Stimulated activated naive B cell treated with anti-CD40 and anti-IgM and Interleukin-4, amounts not matched to agents 10 μg/mL and 1 μg/mL and 100 μg/mL, for 72 hours (primary cell): ENCODE measurements around the gene DZIP1L.

Source experiments
- ATAC-seq, 2 donors: fragments of 150-1000 bp; cut with Tn5 transposase; replicated peaks; 2 replicates each; pipeline ENCODE4 v1.10.0; 2021; ENCODE audit warnings: moderate library complexity in 1 of 2
- DNase-seq: peaks from one replicate; pipeline ENCODE4 v3.0.0; 2021
- H3K27ac Mint-ChIP-seq: one replicate; pipeline ENCODE4 v1.8.0; 2022; ENCODE audit warnings: mild to moderate bottlenecking, mixed read lengths
- H3K27me3 Mint-ChIP-seq, 2 donors: one replicate each; pipeline ENCODE4 v1.8.0; 2022; ENCODE audit warnings: mixed read lengths in 2 of 2
- H3K36me3 Mint-ChIP-seq, 2 donors: one replicate each; pipeline ENCODE4 v1.8.0; 2022; ENCODE audit warnings: mixed read lengths in 2 of 2, mild to moderate bottlenecking in 1 of 2
- H3K4me1 Mint-ChIP-seq, 2 donors: one replicate each; pipeline ENCODE4 v1.8.0; 2022; ENCODE audit warnings: mixed read lengths in 2 of 2, mild to moderate bottlenecking in 1 of 2
- H3K4me3 Mint-ChIP-seq, 2 donors: one replicate each; pipeline ENCODE4 v1.8.0; 2022; ENCODE audit warnings: mild to moderate bottlenecking in 2 of 2, mixed read lengths in 2 of 2, moderate library complexity in 1 of 2
- H3K9me3 Mint-ChIP-seq, 2 donors: one replicate each; pipeline ENCODE4 v1.8.0; 2022; ENCODE audit warnings: mixed read lengths in 2 of 2, mild to moderate bottlenecking in 1 of 2

The DZIP1L gene

GRCh38 chr3:138047596-138048158 is 67.7 kb downstream of the DZIP1L start:
- Mint-ChIP-seq H3K4me1 (no peaks in the 10 kb centered on the region), H3K4me3 (no peak overlapping the region), H3K27ac (no peak overlapping the region), H3K36me3 (no peaks in the 10 kb centered on the region), H3K27me3 (peaks cover 16 to 23% of the 10 kb centered on the region in 2 donors), H3K9me3 (peaks cover 0 to 3% of the 10 kb centered on the region in 2 donors)
- no peak for DNase-seq
- ATAC-seq = no peak

- Mint-ChIP-seq H3K27ac (no peak overlapping the region), H3K36me3 (no peaks in the 10 kb centered on the region), H3K9me3 (peaks cover 0 to 3% of the 10 kb centered on the region in 2 donors), H3K4me3 (no peak overlapping the region), H3K27me3 (peaks cover 13 to 21% of the 10 kb centered on the region in 2 donors), H3K4me1 (no peaks in the 10 kb centered on the region)
- DNase-seq (no peak), ATAC-seq (no peak)
These were observed 68.5 kb downstream of the DZIP1L start for GRCh38 chr3:138046955-138047354.

- Mint-ChIP-seq H3K27ac (no peak overlapping the region), H3K27me3 (peaks cover 10 to 22% of the 10 kb centered on the region in 2 donors), H3K36me3 (no peaks in the 10 kb centered on the region), H3K9me3 (peaks cover 0 to 3% of the 10 kb centered on the region in 2 donors), H3K4me3 (no peak overlapping the region), H3K4me1 (no peaks in the 10 kb centered on the region)
- ATAC-seq (no peak), DNase-seq (no peak)
These were observed 69.3 kb downstream of the DZIP1L start for GRCh38 chr3:138046085-138046484.

GRCh38 chr3:138043266-138044029 is 72.0 kb downstream of the DZIP1L start:
- H3K4me1 Mint-ChIP-seq = no peaks in the 10 kb centered on the region
- H3K27ac Mint-ChIP-seq = no peak overlapping the region
- DNase-seq (no peak), ATAC-seq (no peak)
- no peaks in the 10 kb centered on the region for H3K36me3 Mint-ChIP-seq
- no peak overlapping the region for H3K4me3 Mint-ChIP-seq
- no peaks in the 10 kb centered on the region for H3K9me3 Mint-ChIP-seq
- peaks cover 19 to 25% of the 10 kb centered on the region in 2 donors for H3K27me3 Mint-ChIP-seq

- no peak overlapping the region for H3K27ac Mint-ChIP-seq
- ATAC-seq (no peak), DNase-seq (no peak)
- peaks cover 23 to 25% of the 10 kb centered on the region in 2 donors for H3K27me3 Mint-ChIP-seq
- no peaks in the 10 kb centered on the region for H3K9me3 Mint-ChIP-seq
- no peaks in the 10 kb centered on the region for H3K4me1 Mint-ChIP-seq
- no peak overlapping the region for H3K4me3 Mint-ChIP-seq
- H3K36me3 Mint-ChIP-seq = no peaks in the 10 kb centered on the region
These were observed 73.4 kb downstream of the DZIP1L start for GRCh38 chr3:138042043-138042442.

- no peak for ATAC-seq
- Mint-ChIP-seq H3K27me3 (peaks cover 22 to 31% of the 10 kb centered on the region in 2 donors), H3K4me3 (no peak overlapping the region), H3K4me1 (peaks cover 0 to 2% of the 10 kb centered on the region in 2 donors), H3K27ac (no peak overlapping the region), H3K9me3 (no peaks in the 10 kb centered on the region), H3K36me3 (no peaks in the 10 kb centered on the region)
- no peak for DNase-seq
These were observed 76.5 kb downstream of the DZIP1L start for GRCh38 chr3:138038725-138039462.

- Mint-ChIP-seq H3K27ac (no peak overlapping the region), H3K36me3 (no peaks in the 10 kb centered on the region), H3K27me3 (peaks cover 22 to 40% of the 10 kb centered on the region in 2 donors), H3K9me3 (no peaks in the 10 kb centered on the region), H3K4me3 (no peak overlapping the region), H3K4me1 (peaks cover 0 to 2% of the 10 kb centered on the region in 2 donors)
- DNase-seq = no peak
- no peak for ATAC-seq
These were observed 78.8 kb downstream of the DZIP1L start for GRCh38 chr3:138036572-138036971.

- Mint-ChIP-seq H3K36me3 (no peaks in the 10 kb centered on the region), H3K9me3 (no peaks in the 10 kb centered on the region), H3K27ac (no peak overlapping the region), H3K4me1 (peaks cover 0 to 2% of the 10 kb centered on the region in 2 donors), H3K27me3 (peaks cover 13 to 28% of the 10 kb centered on the region in 2 donors), H3K4me3 (no peak overlapping the region)
- DNase-seq = no peak
- ATAC-seq = no peak
These were observed 80.5 kb downstream of the DZIP1L start for GRCh38 chr3:138034918-138035317.

- ATAC-seq (no peak), DNase-seq (no peak)
- Mint-ChIP-seq H3K9me3 (no peaks in the 10 kb centered on the region), H3K27ac (no peak overlapping the region), H3K27me3 (peaks cover 8 to 15% of the 10 kb centered on the region in 2 donors), H3K4me1 (peaks cover 0 to 2% of the 10 kb centered on the region in 2 donors), H3K4me3 (no peak overlapping the region), H3K36me3 (no peaks in the 10 kb centered on the region)
These were observed 82.2 kb downstream of the DZIP1L start for GRCh38 chr3:138033202-138033691.

GRCh38 chr3:138032567-138032966 is 82.8 kb downstream of the DZIP1L start:
- ATAC-seq (no peak), DNase-seq (no peak)
- H3K27me3 Mint-ChIP-seq = peaks cover 7 to 15% of the 10 kb centered on the region in 2 donors
- no peaks in the 10 kb centered on the region for H3K9me3 Mint-ChIP-seq
- no peak overlapping the region for H3K27ac Mint-ChIP-seq
- H3K36me3 Mint-ChIP-seq = no peaks in the 10 kb centered on the region
- H3K4me1 Mint-ChIP-seq = peaks cover 0 to 2% of the 10 kb centered on the region in 2 donors
- H3K4me3 Mint-ChIP-seq = no peak overlapping the region

- no peaks in the 10 kb centered on the region for H3K4me1 Mint-ChIP-seq
- peaks cover 13 to 15% of the 10 kb centered on the region in 2 donors for H3K27me3 Mint-ChIP-seq
- ATAC-seq (no peak), DNase-seq (no peak)
- no peaks in the 10 kb centered on the region for H3K36me3 Mint-ChIP-seq
- H3K27ac Mint-ChIP-seq = no peak overlapping the region
- no peaks in the 10 kb centered on the region for H3K9me3 Mint-ChIP-seq
- H3K4me3 Mint-ChIP-seq = no peak overlapping the region
These were observed 83.9 kb downstream of the DZIP1L start for GRCh38 chr3:138031536-138031935.

GRCh38 chr3:138030734-138031280 is 84.6 kb downstream of the DZIP1L start:
- DNase-seq (no peak), ATAC-seq (no peak)
- no peak overlapping the region for H3K27ac Mint-ChIP-seq
- H3K27me3 Mint-ChIP-seq = peaks cover 18 to 19% of the 10 kb centered on the region in 2 donors
- no peaks in the 10 kb centered on the region for H3K36me3 Mint-ChIP-seq
- H3K9me3 Mint-ChIP-seq = no peaks in the 10 kb centered on the region
- no peak overlapping the region for H3K4me3 Mint-ChIP-seq
- H3K4me1 Mint-ChIP-seq = no peaks in the 10 kb centered on the region

- Mint-ChIP-seq H3K9me3 (no peaks in the 10 kb centered on the region), H3K4me3 (no peak overlapping the region), H3K36me3 (no peaks in the 10 kb centered on the region), H3K27ac (no peak overlapping the region), H3K27me3 (peaks cover 13 to 15% of the 10 kb centered on the region in 2 donors), H3K4me1 (no peaks in the 10 kb centered on the region)
- ATAC-seq (no peak), DNase-seq (no peak)
These were observed 87.6 kb downstream of the DZIP1L start for GRCh38 chr3:138027821-138028220.

- ATAC-seq = no peak
- no peak overlapping the region for H3K4me3 Mint-ChIP-seq
- H3K27ac Mint-ChIP-seq = no peak overlapping the region
- no peaks in the 10 kb centered on the region for H3K36me3 Mint-ChIP-seq
- H3K4me1 Mint-ChIP-seq = no peaks in the 10 kb centered on the region
- H3K9me3 Mint-ChIP-seq = no peaks in the 10 kb centered on the region
- peaks cover 11 to 15% of the 10 kb centered on the region in 2 donors for H3K27me3 Mint-ChIP-seq
- no peak for DNase-seq
These were observed 89.9 kb downstream of the DZIP1L start for GRCh38 chr3:138025553-138025952.
